ENCODE measurements around the gene EFNA5. TPM values are rescaled to one million over a fixed set of nuclear protein-coding genes. Genes with fewer than 3 reads are reported as not detected.

The EFNA5 gene
- total RNA-seq, 1 experiment from 2014 or later, result 0.22 TPM

- Histone ChIP-seq H4K20me1 (ENCODE audit: insufficient read depth) (no peaks in the 10 kb centered on the region), H3K4me2 (ENCODE audit: low read length) (no peak overlapping the region), H3K4me3 (replicated peaks in 1 of 2; ENCODE audit: low read depth in 1 of 2, low read length in 2 of 2) (no peak overlapping the region), H3K9me3 (ENCODE audit: control insufficient read depth in 1 of 2, insufficient read depth in 1 of 2, low read depth in 1 of 2, low read length in 2 of 2) (no peaks in the 10 kb centered on the region), H3K4me1 (ENCODE audit: control insufficient read depth in 1 of 2, insufficient read depth in 2 of 2, low read length in 2 of 2) (peaks cover 0 to 3% of the 10 kb centered on the region in 2 experiments; a peak in 1 of 4 replicates), H3K9me2 (ENCODE audit: insufficient read depth) (no peaks in the 10 kb centered on the region), H3K79me2 (ENCODE audit: insufficient read depth, low read length) (no peaks in the 10 kb centered on the region), H3K27me3 (ENCODE audit: insufficient read depth, low read length) (no peaks in the 10 kb centered on the region), H2AFZ (ENCODE audit: low read depth, low read length, poor library complexity, severe bottlenecking) (no peak overlapping the region), H3K36me3 (ENCODE audit: control insufficient read depth in 1 of 2, insufficient read depth in 2 of 2, low read length in 2 of 2) (no peaks in the 10 kb centered on the region), H3K9ac (ENCODE audit: low read length) (no peak overlapping the region), H3K27ac (ENCODE audit: low read depth, low read length) (no peak overlapping the region)
- TF ChIP-seq JUND (IDR thresholded peaks at IDR 0.05) (no peak), EZH2phosphoT487 (IDR thresholded peaks at IDR 0.05; ENCODE audit: borderline replicate concordance) (no peak), ATF3 (IDR thresholded peaks at IDR 0.05) (no peak)
- ChIA-PET CTCF (no interaction called here), POLR2A (no interaction called here), RAD21 (ENCODE audit: low non-redundant PET in 1 of 2, low total read pairs in 2 of 2, uncharacterized antibody in 2 of 2, unreplicated experiment in 2 of 2) (no interaction called here)
- ATAC-seq (no peak), DNase-seq (ENCODE audit: low read depth, low spot score) (no peak)
- intact Hi-C loops (cut with micrococcal nuclease), result no loop called here
- BruUV-seq (replicated peaks), result no TSS peak
Observed at GRCh38 chr5:107364443-107365319, 306.1 kb downstream of the EFNA5 start.

DNA sequence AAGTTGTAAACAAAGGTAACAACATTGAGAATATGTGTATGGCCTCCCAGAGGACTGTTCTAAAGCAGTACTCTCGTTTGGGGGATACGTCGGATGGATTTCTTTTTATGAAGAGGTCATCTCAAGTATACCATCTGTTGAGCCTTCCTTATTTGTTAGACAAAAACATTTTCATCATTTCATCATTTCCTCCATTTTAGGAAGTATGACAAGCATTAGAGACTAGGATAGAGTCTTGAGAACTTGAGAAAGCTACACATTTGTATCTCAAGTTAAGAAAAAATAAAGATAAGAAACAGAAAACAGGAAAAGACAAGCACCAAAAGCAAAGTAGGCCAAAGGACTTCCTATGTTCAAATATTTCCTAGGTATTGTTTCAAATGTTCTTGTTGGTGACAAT, 307.0 kb downstream of the EFNA5 start:
- Histone ChIP-seq H3K36me3 (ENCODE audit: control insufficient read depth in 1 of 2, insufficient read depth in 2 of 2, low read length in 2 of 2) (no peaks in the 10 kb centered on the region), H3K4me1 (ENCODE audit: control insufficient read depth in 1 of 2, insufficient read depth in 2 of 2, low read length in 2 of 2) (peaks cover 0 to 5% of the 10 kb centered on the region in 2 experiments; a peak in 1 of 4 replicates), H3K9me2 (ENCODE audit: insufficient read depth) (no peaks in the 10 kb centered on the region), H3K9me3 (ENCODE audit: control insufficient read depth in 1 of 2, insufficient read depth in 1 of 2, low read depth in 1 of 2, low read length in 2 of 2) (no peaks in the 10 kb centered on the region), H3K4me3 (replicated peaks in 1 of 2; ENCODE audit: low read depth in 1 of 2, low read length in 2 of 2) (no peak overlapping the region), H3K9ac (ENCODE audit: low read length) (no peak overlapping the region), H2AFZ (ENCODE audit: low read depth, low read length, poor library complexity, severe bottlenecking) (no peak overlapping the region), H3K79me2 (ENCODE audit: insufficient read depth, low read length) (no peaks in the 10 kb centered on the region), H3K27ac (ENCODE audit: low read depth, low read length) (no peak overlapping the region), H4K20me1 (ENCODE audit: insufficient read depth) (no peaks in the 10 kb centered on the region), H3K27me3 (ENCODE audit: insufficient read depth, low read length) (no peaks in the 10 kb centered on the region), H3K4me2 (ENCODE audit: low read length) (no peak overlapping the region)
- ChIA-PET POLR2A (no interaction called here), RAD21 (ENCODE audit: low non-redundant PET in 1 of 2, low total read pairs in 2 of 2, uncharacterized antibody in 2 of 2, unreplicated experiment in 2 of 2) (no interaction called here), CTCF (no interaction called here)
- ATAC-seq (no peak), DNase-seq (ENCODE audit: low read depth, low spot score) (no peak)
- no peak for TF ChIP-seq REST (IDR thresholded peaks at IDR 0.05; ENCODE audit: low read depth)
- no peak for TF ChIP-seq EGR1 (IDR thresholded peaks at IDR 0.05; ENCODE audit: low read depth)
- TF ChIP-seq CTCF (IDR thresholded peaks at IDR 0.05 in 2 of 3, conservative IDR thresholded peaks at IDR 0.05 in 1 of 3; ENCODE audit: borderline replicate concordance in 1 of 3, insufficient read depth in 1 of 3, low read depth in 2 of 3, low read length in 2 of 3), result no peak
- no peak for TF ChIP-seq ZFX (IDR thresholded peaks at IDR 0.05)
- no peak for TF ChIP-seq CBX3 (IDR thresholded peaks at IDR 0.05; ENCODE audit: low read depth)
- no peak for TF ChIP-seq POLR2A (IDR thresholded peaks at IDR 0.05; ENCODE audit: borderline replicate concordance, extremely low read depth, insufficient read depth, insufficient read length)
- TF ChIP-seq YY1 (IDR thresholded peaks at IDR 0.05; ENCODE audit: extremely low read depth, insufficient replicate concordance, low read depth, low read length), result no peak
- no peak for TF ChIP-seq ZNF274 (IDR thresholded peaks at IDR 0.05; ENCODE audit: low read depth, low read length)
- TF ChIP-seq EZH2phosphoT487 (IDR thresholded peaks at IDR 0.05; ENCODE audit: borderline replicate concordance), result no peak
- TF ChIP-seq JUND (IDR thresholded peaks at IDR 0.05), result no peak
- BruUV-seq (replicated peaks), result no TSS peak
- intact Hi-C loops (cut with micrococcal nuclease), result no loop called here
